ENCODE data around the gene PACSIN3. TPM values are rescaled to one million over a fixed set of nuclear protein-coding genes. Genes with fewer than 3 reads are reported as not detected.

The PACSIN3 gene
- total RNA-seq, 1 donor from 2014 or later, result 69.4 TPM

- peaks cover 38% of the 10 kb centered on the region for H3K4me1 Mint-ChIP-seq (ENCODE audit: low read depth)
- no peak for TF ChIP-seq CTCF (IDR thresholded peaks at IDR 0.05)
- H3K36me3 Mint-ChIP-seq (ENCODE audit: low read depth), result peaks cover 5% of the 10 kb centered on the region
- H3K27ac Mint-ChIP-seq (ENCODE audit: unreplicated experiment), result peak overlapping the region; percentile 17
- no peaks in the 10 kb centered on the region for H3K9me3 Mint-ChIP-seq (ENCODE audit: low read depth)
- no peak overlapping the region for H3K4me3 Mint-ChIP-seq (ENCODE audit: unreplicated experiment)
- no peak for DNase-seq (ENCODE audit: low spot score)
- H3K27me3 Mint-ChIP-seq (ENCODE audit: low read depth), result no peaks in the 10 kb centered on the region
Observed at GRCh38 chr11:47183031-47183856, 3.0 kb downstream of the PACSIN3 start.

DNA sequence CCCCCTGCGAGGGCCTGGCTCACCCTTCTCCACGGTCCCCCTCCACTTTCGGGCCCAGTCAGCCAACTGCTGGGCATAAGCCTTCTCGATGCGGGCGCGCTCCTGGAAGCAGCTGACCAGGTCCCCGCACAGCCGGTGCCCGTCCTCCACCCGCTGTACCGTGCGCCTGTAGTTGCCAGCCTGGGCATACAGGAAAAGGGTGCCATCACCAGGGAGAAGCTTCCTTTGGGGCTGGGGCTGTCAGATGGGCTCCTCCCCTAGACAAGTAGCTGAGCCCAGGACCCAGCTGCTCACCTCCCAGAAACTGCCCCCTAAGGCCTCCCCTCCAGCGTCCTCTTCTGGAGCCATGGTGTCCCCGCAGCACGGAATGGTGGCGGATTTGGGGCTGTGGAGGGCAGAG lies 3.9 kb downstream of the PACSIN3 start:
- Mint-ChIP-seq H3K36me3 (ENCODE audit: low read depth) (peaks cover 5% of the 10 kb centered on the region), H3K9me3 (ENCODE audit: low read depth) (no peaks in the 10 kb centered on the region), H3K27ac (ENCODE audit: unreplicated experiment) (no peak overlapping the region), H3K4me1 (ENCODE audit: low read depth) (peaks cover 36% of the 10 kb centered on the region), H3K27me3 (ENCODE audit: low read depth) (no peaks in the 10 kb centered on the region), H3K4me3 (ENCODE audit: unreplicated experiment) (no peak overlapping the region)
- DNase-seq (ENCODE audit: low spot score), result no peak
- TF ChIP-seq CTCF (IDR thresholded peaks at IDR 0.05), result no peak

GRCh38 chr11:47181271-47181670 lies 5.0 kb downstream of the PACSIN3 start:
- Mint-ChIP-seq H3K4me3 (ENCODE audit: unreplicated experiment) (no peak overlapping the region), H3K27me3 (ENCODE audit: low read depth) (no peaks in the 10 kb centered on the region), H3K36me3 (ENCODE audit: low read depth) (peaks cover 5% of the 10 kb centered on the region), H3K4me1 (ENCODE audit: low read depth) (peaks cover 32% of the 10 kb centered on the region), H3K27ac (ENCODE audit: unreplicated experiment) (no peak overlapping the region), H3K9me3 (ENCODE audit: low read depth) (no peaks in the 10 kb centered on the region)
- DNase-seq (ENCODE audit: low spot score), result no peak
- no peak for TF ChIP-seq CTCF (IDR thresholded peaks at IDR 0.05)

DNA sequence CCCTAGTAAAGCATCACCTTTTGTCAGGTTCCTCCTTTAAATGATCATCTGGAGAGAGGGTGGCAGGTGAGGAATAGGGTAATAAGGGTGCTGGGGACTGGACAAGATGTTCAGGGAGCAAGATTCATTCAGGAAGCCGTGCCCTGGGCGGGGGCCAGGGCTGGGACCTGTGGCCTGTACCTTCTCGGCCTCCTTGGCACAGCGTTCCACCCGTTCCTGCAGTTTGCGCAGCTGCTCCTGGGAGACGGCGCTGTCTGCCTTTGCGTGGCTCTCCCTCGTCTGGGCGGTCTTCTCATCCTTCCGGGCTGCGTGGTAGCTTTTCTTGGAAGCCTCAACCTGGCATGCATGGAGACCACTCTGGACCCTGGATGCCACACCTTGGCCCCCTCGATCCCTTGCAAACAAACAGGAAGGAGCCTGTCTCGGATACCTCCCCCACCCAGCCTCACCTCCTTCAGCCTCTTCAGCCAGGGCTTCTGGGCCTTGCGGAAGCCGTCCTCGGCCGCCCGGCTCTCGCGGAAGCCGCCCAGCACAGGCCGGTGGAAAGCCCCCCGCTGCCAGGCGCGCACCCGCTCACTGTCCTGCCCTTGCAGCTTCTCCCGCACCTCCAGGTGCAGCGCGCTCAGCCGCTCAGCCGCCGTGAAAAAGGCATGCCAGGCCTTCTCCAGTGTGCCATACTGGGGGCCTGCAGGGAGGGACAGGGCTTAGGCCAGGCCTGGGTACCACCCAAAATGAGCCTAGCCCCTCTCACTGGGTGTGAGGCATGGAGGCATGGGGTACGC lies 6.0 kb downstream of the PACSIN3 start:
- Mint-ChIP-seq H3K27ac (ENCODE audit: unreplicated experiment) (no peak overlapping the region), H3K9me3 (ENCODE audit: low read depth) (no peaks in the 10 kb centered on the region), H3K36me3 (ENCODE audit: low read depth) (peaks cover 5% of the 10 kb centered on the region), H3K4me1 (ENCODE audit: low read depth) (peaks cover 42% of the 10 kb centered on the region), H3K27me3 (ENCODE audit: low read depth) (no peaks in the 10 kb centered on the region), H3K4me3 (ENCODE audit: unreplicated experiment) (no peak overlapping the region)
- no peak for TF ChIP-seq CTCF (IDR thresholded peaks at IDR 0.05)
- no peak for DNase-seq (ENCODE audit: low spot score)

DNA sequence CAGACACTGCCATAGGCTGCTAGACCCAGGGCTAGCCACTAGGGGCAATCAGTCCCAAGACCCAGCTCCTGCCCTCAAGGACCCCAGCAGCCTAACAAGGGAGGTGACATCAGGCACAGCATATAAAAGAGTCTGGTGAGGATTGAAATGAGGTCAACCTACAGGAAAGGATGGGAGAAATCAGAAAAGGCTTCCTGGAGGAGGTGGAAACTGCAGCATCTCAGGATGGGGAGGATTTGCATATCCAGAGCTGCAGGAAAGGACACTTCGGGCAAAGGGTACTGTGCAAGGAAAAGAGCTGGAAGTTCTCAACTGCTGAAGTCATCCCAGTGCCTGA lies 6.6 kb downstream of the PACSIN3 start:
- Mint-ChIP-seq H3K4me3 (ENCODE audit: unreplicated experiment) (no peak overlapping the region), H3K27me3 (ENCODE audit: low read depth) (no peaks in the 10 kb centered on the region), H3K36me3 (ENCODE audit: low read depth) (peaks cover 5% of the 10 kb centered on the region), H3K9me3 (ENCODE audit: low read depth) (no peaks in the 10 kb centered on the region), H3K4me1 (ENCODE audit: low read depth) (peaks cover 40% of the 10 kb centered on the region), H3K27ac (ENCODE audit: unreplicated experiment) (no peak overlapping the region)
- DNase-seq (ENCODE audit: low spot score), result no peak
- peak; percentile 75 for TF ChIP-seq CTCF (IDR thresholded peaks at IDR 0.05)
